RWPE2 (cell line): ENCODE data around the gene FBXO38.

ENCODE experiments used
- ATAC-seq: fragments of 200-7000 bp; cut with Tn5 transposase; 3 replicates; pipeline ENCODE4 v1.9.1; 2021; ENCODE audit warnings: low read depth
- DNase-seq: peaks from one replicate; pipeline ENCODE4 v3.0.0-alpha.2; 2020; ENCODE audit warnings: low spot score
- H3K27ac ChIP-seq: fragments of 450-650 bp; 2 replicates; pipeline ENCODE4 v1.5.1; 2017; ENCODE audit warnings: mild to moderate bottlenecking; ENCODE audit not compliant: poor library complexity, severe bottlenecking
- H3K27me3 ChIP-seq: fragments of 250-450 bp; sonication (Bioruptor Pico); 2 replicates; pipeline ENCODE4 v1.5.1; 2021; ENCODE audit warnings: mild to moderate bottlenecking, moderate library complexity; ENCODE audit not compliant: insufficient read depth, poor library complexity, severe bottlenecking
- H3K36me3 ChIP-seq: fragments of 250-450 bp; sonication (Bioruptor Pico); 2 replicates; pipeline ENCODE4 v1.5.1; 2020; ENCODE audit warnings: low read depth, mild to moderate bottlenecking, moderate library complexity
- H3K4me1 ChIP-seq: fragments of 250-450 bp; sonication (Bioruptor Pico); 2 replicates; pipeline ENCODE4 v1.5.1; 2021; ENCODE audit warnings: mild to moderate bottlenecking, moderate library complexity; ENCODE audit not compliant: insufficient read depth, poor library complexity, severe bottlenecking
- H3K4me3 ChIP-seq: fragments of 250-450 bp; sonication (Bioruptor Pico); 2 replicates; pipeline ENCODE4 v1.5.1; 2021; ENCODE audit warnings: mild to moderate bottlenecking, moderate library complexity; ENCODE audit not compliant: severe bottlenecking
- H3K9me3 ChIP-seq: fragments of 250-450 bp; sonication (Bioruptor Pico); 2 replicates; pipeline ENCODE4 v1.5.1; 2021; ENCODE audit warnings: mild to moderate bottlenecking, moderate library complexity; ENCODE audit not compliant: severe bottlenecking
- CTCF ChIP-seq: fragments of 450-650 bp; IDR thresholded peaks from one replicate; pipeline ENCODE4 v1.5.1; 2017; ENCODE audit warnings: mild to moderate bottlenecking, moderate library complexity; ENCODE audit not compliant: poor library complexity, severe bottlenecking

The FBXO38 gene

GRCh38 chr5:148469501-148469935, 85.8 kb downstream of the FBXO38 start:
- Histone ChIP-seq H3K4me1 (no peaks in the 10 kb centered on the region), H3K4me3 (no peak overlapping the region), H3K27me3 (no peaks in the 10 kb centered on the region), H3K36me3 (no peaks in the 10 kb centered on the region), H3K27ac (no peak overlapping the region), H3K9me3 (no peaks in the 10 kb centered on the region)
- no peak for TF ChIP-seq CTCF
- peak; percentile 59; the same call in 2 of the 3 replicates for ATAC-seq
- no peak for DNase-seq

GRCh38 chr5:148471379-148471778, 87.6 kb downstream of the FBXO38 start:
- TF ChIP-seq CTCF, result no peak
- Histone ChIP-seq H3K27ac (no peak overlapping the region), H3K9me3 (no peaks in the 10 kb centered on the region), H3K36me3 (no peaks in the 10 kb centered on the region), H3K4me3 (no peak overlapping the region), H3K4me1 (no peaks in the 10 kb centered on the region), H3K27me3 (no peaks in the 10 kb centered on the region)
- DNase-seq (no peak), ATAC-seq (no peak)

DNA sequence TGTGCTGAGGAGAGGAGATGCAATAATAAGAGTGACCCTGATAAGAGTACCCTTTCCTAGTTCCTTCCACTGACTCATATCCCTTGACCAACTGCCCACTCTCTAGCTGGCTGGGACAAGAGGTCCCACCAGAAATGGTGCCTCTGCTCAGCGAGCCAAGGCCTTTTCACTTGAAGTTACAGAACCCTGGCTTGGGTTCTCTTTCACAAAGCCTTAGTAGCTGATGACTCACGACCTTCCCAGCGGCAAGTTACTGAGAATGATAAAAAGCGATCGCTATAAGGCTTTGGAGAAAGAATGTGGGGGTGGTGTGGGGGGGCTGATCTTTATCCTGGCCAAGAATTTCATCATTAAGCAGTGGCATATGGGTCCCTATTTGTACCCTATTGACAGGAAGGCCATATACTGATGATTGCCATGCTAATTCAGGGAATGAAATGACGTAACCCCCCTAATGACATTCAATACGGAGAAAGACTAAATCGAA, 90.3 kb downstream of the FBXO38 start:
- DNase-seq, result no peak
- no peaks in the 10 kb centered on the region for H3K36me3 ChIP-seq
- TF ChIP-seq CTCF, result no peak
- no peak overlapping the region for H3K27ac ChIP-seq
- H3K4me1 ChIP-seq, result no peaks in the 10 kb centered on the region
- no peak overlapping the region for H3K4me3 ChIP-seq
- no peaks in the 10 kb centered on the region for H3K9me3 ChIP-seq
- H3K27me3 ChIP-seq, result no peaks in the 10 kb centered on the region
- 0 out of 3 replicates have a peak, but pooled peaks have one; percentile 33 for ATAC-seq

DNA sequence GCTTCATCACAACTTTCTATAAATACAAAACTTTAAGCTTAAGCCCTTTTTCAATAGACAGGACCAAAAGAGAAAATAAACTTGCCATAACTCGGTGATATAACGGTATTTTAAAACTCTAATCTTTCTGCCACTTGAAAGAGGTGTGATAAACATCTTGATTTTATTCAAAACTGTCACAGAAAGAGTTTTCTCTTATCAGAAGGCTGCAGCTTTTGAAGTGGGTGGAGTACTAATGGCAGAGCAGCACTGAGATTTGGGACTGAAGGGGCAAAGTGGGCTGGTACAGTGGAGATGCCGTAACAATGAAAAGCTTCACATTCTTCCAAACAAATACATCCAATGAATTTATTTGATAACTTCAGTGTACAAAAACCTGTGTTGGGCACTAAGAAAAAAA, 92.5 kb downstream of the FBXO38 start:
- H3K9me3 ChIP-seq, result no peaks in the 10 kb centered on the region
- no peak overlapping the region for H3K4me3 ChIP-seq
- H3K27me3 ChIP-seq, result no peaks in the 10 kb centered on the region
- DNase-seq, result no peak
- no peak for TF ChIP-seq CTCF
- no peak for ATAC-seq
- no peak overlapping the region for H3K27ac ChIP-seq
- no peaks in the 10 kb centered on the region for H3K36me3 ChIP-seq
- H3K4me1 ChIP-seq, result no peaks in the 10 kb centered on the region

DNA sequence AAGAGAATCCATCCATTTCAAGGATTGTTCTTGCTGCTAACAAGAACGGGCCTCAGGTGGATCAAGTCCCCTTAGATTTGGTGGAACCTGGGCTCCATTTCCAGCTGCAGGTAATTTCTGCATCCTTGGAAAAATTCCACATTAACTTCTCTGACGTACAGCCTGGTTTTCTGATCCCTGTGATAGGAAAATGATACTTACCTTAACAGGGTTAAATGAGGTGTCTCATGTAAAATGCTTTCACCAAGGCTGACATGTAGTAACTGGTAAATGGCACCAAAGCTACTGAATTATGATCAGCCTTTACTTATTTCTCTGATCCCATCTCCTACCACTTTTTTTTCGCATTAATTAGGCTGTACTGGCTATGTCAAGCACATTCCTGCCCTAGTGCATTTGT, 93.7 kb downstream of the FBXO38 start:
- Histone ChIP-seq H3K27me3 (no peaks in the 10 kb centered on the region), H3K4me1 (no peaks in the 10 kb centered on the region), H3K27ac (no peak overlapping the region), H3K9me3 (no peaks in the 10 kb centered on the region), H3K36me3 (no peaks in the 10 kb centered on the region), H3K4me3 (no peak overlapping the region)
- DNase-seq (no peak), ATAC-seq (no peak)
- no peak for TF ChIP-seq CTCF
